Fibroblast of lung (primary cell): ENCODE data around the gene FGGY.

ENCODE experiments used
- EZH2 ChIP-seq: IDR thresholded peaks from 2 replicates; pipeline ENCODE4 v1.5.1; 2012; ENCODE audit warnings: low read length, control low read depth, mild to moderate bottlenecking; ENCODE audit errors: missing control alignments
- TF ChIP-seq, protein P1 (sequence below), 2 donors: IDR thresholded peaks in 1 of 2; conservative IDR thresholded peaks in 1 of 2; 1 replicate in 1 of 2; 2 replicates in 1 of 2; pipeline ENCODE4 v1.5.1; 2011 to 2012; ENCODE audit warnings: low read length in 2 of 2, control low read depth in 1 of 2, inconsistent platforms in 1 of 2, low read depth in 1 of 2, mild to moderate bottlenecking in 1 of 2

DNA sequence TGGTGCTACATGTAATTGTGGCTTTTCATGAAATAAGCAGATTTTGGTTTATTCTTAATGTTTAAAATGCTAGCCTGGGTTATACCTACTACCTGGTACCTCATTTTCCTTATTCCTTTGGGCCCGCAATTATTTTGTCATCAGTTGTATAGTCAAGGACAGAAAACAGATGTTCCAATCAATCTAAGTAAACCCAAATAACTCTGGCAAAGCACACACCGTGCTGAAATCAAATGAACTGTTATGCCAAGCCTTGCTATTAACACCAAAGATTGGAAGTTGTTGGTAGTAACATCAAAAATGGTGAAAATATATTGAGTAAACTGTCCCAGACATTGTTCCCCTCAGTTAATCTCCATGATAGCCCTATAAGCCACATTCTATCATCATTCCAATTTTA, 248.9 kb downstream of the FGGY start:
- TF ChIP-seq, protein P1, sequence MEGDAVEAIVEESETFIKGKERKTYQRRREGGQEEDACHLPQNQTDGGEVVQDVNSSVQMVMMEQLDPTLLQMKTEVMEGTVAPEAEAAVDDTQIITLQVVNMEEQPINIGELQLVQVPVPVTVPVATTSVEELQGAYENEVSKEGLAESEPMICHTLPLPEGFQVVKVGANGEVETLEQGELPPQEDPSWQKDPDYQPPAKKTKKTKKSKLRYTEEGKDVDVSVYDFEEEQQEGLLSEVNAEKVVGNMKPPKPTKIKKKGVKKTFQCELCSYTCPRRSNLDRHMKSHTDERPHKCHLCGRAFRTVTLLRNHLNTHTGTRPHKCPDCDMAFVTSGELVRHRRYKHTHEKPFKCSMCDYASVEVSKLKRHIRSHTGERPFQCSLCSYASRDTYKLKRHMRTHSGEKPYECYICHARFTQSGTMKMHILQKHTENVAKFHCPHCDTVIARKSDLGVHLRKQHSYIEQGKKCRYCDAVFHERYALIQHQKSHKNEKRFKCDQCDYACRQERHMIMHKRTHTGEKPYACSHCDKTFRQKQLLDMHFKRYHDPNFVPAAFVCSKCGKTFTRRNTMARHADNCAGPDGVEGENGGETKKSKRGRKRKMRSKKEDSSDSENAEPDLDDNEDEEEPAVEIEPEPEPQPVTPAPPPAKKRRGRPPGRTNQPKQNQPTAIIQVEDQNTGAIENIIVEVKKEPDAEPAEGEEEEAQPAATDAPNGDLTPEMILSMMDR (conservative IDR thresholded peaks at IDR 0.05 in 1 of 2, IDR thresholded peaks at IDR 0.05 in 1 of 2; ENCODE audit: low read depth in 1 of 2, low read length in 2 of 2): no peak
- no peak for TF ChIP-seq EZH2
